ENCODE measurements around the gene NPRL2.

NPRL2 gene

DNA sequence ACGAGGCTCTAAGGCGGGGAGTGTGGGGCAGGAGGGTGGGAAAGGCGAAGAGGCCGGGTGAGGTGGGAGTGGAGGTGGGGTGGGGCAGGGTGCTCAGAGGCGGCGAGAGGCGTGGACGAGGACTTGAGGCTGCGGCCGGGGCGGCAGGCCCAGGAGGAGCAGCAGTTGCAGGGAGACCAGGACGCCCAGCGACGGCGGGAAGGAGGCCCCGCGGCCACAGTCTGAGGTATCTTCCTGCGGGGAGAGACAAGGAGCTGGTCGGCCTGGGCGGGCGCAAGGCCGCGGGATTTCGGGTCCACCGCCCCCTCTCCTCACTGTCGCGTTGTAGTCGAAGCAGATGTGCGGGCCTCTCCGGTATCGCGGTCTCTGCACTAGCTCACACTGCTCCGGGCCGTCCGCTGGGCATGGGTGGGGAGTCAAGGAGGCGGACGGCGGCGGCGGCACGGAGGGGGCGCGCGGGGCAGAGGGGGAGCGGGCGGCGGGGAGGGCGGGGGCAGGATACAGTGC is 14.1 kb upstream of the NPRL2 start:
- no peaks in the 10 kb centered on the region for H3K36me3 Mint-ChIP-seq
- no peaks in the 10 kb centered on the region for H3K9me3 Mint-ChIP-seq
- H3K4me1 Mint-ChIP-seq = peaks cover 13 to 29% of the 10 kb centered on the region in 2 donors
- H3K27ac Mint-ChIP-seq = peak overlapping the region; percentile 85
- peaks cover 3 to 6% of the 10 kb centered on the region in 2 donors for H3K27me3 Mint-ChIP-seq
- ATAC-seq (replicated peaks) (peak; percentile 32 to 39), DNase-seq (peak; percentile 16)
- H3K4me3 Mint-ChIP-seq = peak overlapping the region; percentile 89 to 92

DNA sequence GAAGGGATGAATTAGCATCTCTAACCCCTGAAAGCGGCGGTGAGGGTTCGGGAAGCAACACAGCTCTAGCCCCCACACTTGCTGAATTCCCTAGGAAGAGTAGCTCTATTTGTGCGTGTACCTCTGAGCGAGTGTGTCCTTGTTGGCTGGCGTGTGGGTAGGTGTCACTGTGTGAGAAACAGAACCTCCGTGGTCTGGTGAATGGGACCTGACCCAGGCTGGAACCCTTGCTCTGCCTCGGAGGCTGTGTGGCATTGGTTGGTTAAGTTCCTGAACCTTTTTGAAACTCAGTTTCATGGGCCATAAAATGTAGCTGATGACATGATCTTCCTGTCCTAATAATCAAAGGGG is 9.2 kb upstream of the NPRL2 start:
- H3K4me3 Mint-ChIP-seq = peak overlapping the region; percentile 96 to 99
- no peaks in the 10 kb centered on the region for H3K27me3 Mint-ChIP-seq
- H3K27ac Mint-ChIP-seq = peak overlapping the region; percentile 99
- DNase-seq (no peak), ATAC-seq (replicated peaks) (peak; percentile 24 to 28)
- H3K9me3 Mint-ChIP-seq = no peaks in the 10 kb centered on the region
- H3K36me3 Mint-ChIP-seq = peaks cover 9 to 25% of the 10 kb centered on the region in 2 donors
- peaks cover 40 to 58% of the 10 kb centered on the region in 2 donors for H3K4me1 Mint-ChIP-seq

DNA sequence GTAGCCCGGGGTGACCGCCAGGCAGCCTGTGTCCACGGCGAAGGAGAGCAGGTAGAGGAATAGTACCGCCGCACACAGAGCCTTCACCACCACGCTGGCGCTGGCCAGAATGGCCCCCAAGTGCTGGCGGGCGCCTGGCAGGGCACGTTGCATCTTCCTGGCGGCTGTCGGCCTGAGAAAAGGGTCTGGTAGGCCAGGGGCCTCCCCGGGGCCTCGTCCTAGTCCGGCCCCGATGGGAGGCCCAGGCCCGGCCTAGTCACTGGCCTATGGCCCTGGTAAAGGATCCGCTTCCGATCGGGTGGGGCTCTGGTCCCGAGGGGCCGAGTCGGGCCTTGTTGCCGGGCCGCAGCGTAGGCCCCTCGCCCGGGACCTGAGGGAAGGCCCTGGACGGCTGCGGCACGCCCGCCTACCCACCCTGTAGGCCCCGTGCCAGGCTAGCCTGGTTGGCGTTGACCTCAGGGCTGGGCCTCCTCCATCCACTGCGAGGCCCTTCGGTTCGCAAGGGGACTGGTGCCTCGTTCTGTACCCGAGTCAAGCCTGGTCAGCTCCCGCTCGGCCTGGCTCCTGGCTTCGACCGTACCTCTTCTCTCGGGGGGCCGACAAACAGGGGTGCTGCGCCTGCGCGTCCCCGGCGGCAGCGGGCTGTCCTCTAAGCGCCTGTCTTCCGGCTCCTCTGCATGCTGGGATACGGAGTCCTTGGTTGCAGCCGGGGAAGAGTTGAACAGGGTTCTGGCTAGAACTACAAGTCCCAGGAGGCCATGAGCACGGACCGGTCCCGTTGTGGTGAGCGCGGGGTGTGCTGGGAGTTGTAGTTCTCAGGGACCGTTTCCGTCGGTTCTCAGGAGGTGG is 8.6 kb upstream of the NPRL2 start, which contains the start of gene TMEM115:
TSS of gene TMEM115 (minus strand) at position 611 of the 849 bp plus-strand sequence. CDS start at position 153, 458 bp downstream.
- peak; percentile 100 for ATAC-seq (replicated peaks)
- peaks cover 40 to 53% of the 10 kb centered on the region in 2 donors for H3K4me1 Mint-ChIP-seq
- DNase-seq = peak; percentile 94
- no peaks in the 10 kb centered on the region for H3K9me3 Mint-ChIP-seq
- H3K4me3 Mint-ChIP-seq = peak within 1 kb of the TSS; percentile 96 to 99
- no peaks in the 10 kb centered on the region for H3K27me3 Mint-ChIP-seq
- peaks cover 12 to 30% of the 10 kb centered on the region in 2 donors for H3K36me3 Mint-ChIP-seq
- peak within 1 kb of the TSS; percentile 99 for H3K27ac Mint-ChIP-seq

DNA sequence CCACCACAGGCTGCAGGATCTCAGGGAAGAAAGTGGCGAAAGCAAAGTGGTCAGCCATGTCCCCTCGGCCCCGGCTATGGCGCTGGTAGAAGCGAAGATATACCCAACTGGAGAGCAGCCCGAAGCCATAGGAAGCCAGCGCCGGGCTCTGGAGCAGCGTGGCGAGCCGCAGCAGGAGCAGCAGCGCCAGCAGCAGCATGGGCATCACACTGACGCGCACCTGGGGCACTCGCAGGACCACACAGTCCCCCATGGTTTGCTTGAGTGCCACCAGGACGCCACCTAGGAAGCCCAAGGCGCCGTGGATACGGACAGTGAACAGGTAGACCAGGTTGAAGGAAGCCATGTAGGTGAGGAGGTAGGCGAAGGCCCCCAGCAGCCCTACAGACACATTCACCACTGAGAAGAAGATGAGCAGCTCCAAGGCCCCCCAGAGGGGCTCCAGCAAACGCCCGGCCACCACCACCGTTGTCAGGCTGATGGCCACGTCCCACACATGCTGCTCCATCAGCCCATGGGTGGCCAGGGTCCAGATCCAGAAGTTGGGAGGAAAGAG is 7.9 kb upstream of the NPRL2 start:
- no peak for ATAC-seq (replicated peaks)
- Mint-ChIP-seq H3K36me3 (peaks cover 16 to 31% of the 10 kb centered on the region in 2 donors), H3K27ac (peak overlapping the region; percentile 99), H3K4me3 (peak overlapping the region; percentile 96 to 99), H3K4me1 (peaks cover 40 to 58% of the 10 kb centered on the region in 2 donors), H3K27me3 (no peaks in the 10 kb centered on the region), H3K9me3 (no peaks in the 10 kb centered on the region)
- no peak for DNase-seq

DNA sequence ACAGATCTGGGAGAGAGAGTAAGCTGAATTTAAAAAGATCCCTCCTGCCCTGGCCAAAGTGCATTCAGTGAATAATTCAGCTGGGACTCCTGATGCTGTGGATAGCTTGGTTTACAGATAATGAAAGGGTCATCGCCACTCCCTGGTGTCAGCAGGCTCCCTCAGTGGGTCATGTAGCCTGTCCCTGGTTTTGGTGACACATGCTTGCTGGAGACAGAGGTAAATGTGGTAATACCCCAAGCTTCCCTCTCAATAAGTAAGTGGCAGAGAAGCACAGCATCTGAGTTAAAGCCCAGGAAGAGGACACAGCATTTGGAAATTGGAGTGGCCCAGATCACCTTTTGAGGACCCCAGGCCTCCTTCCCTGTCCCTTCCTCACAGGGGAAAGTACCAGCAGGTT is 6.9 kb upstream of the NPRL2 start:
- Mint-ChIP-seq H3K36me3 (peaks cover 21 to 37% of the 10 kb centered on the region in 2 donors), H3K4me3 (peak overlapping the region; percentile 96 to 99), H3K27ac (no peak overlapping the region), H3K9me3 (no peaks in the 10 kb centered on the region), H3K4me1 (peaks cover 41 to 67% of the 10 kb centered on the region in 2 donors), H3K27me3 (no peaks in the 10 kb centered on the region)
- ATAC-seq (replicated peaks) (no peak), DNase-seq (no peak)

DNA sequence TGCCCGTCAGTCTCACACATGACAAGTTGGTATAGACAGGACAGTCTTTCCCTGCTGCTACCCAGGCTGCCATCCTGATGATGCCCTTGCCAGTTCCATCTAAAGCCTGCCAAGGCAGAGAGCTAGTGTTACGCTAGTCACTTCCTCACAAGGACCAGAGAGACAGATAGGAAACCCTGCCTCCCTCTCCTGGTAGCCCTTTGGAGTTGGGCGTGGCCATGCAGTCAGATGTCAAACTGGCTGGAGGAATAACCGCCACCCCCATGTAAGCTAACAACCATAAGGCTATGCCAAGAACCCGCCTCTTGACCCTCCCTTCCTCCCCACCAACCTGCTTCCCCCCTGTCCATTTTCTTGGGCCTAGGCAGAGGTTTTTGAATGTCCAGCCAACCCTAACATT is 6.0 kb upstream of the NPRL2 start:
- Mint-ChIP-seq H3K36me3 (peaks cover 21 to 37% of the 10 kb centered on the region in 2 donors), H3K27me3 (no peaks in the 10 kb centered on the region), H3K4me3 (peak overlapping the region; percentile 96 to 99), H3K4me1 (peaks cover 42 to 74% of the 10 kb centered on the region in 2 donors), H3K9me3 (no peaks in the 10 kb centered on the region), H3K27ac (no peak overlapping the region)
- no peak for DNase-seq
- no peak for ATAC-seq (replicated peaks)

DNA sequence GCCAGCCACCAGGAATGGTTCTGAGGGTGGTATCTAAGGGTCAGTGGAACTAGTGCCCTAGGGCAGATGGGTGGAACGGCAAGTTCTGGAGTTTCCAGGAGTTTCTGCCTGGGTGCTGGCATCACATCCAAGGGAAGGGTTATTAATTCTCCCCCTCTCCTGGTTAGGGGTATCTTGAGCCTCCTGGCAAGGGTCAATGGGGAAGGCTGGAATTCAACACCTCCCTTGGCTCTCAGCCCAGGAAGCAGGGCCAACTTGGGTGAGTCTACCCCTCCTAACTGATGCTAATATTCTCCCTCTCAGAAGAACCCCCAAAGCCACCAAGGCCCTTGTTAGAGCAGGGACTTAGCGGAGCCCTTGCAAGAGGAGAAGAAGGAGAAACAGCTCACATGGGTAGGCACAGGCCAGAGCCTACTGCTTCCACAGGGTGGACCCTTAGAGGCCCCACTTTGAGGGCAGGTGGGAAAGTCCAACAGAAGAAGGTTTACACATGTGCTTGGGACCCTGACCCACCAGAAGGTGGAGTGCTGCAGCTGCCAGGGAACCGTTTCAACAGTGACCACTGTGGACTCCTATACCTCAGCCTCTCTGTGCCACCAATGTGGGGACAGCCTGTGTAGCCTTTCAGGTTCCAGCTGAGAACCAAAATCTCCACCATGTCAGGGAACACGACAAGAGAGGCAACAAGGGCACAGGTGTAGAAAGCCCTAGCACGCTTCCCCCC is 5.4 kb upstream of the NPRL2 start:
- no peaks in the 10 kb centered on the region for H3K27me3 Mint-ChIP-seq

DNA sequence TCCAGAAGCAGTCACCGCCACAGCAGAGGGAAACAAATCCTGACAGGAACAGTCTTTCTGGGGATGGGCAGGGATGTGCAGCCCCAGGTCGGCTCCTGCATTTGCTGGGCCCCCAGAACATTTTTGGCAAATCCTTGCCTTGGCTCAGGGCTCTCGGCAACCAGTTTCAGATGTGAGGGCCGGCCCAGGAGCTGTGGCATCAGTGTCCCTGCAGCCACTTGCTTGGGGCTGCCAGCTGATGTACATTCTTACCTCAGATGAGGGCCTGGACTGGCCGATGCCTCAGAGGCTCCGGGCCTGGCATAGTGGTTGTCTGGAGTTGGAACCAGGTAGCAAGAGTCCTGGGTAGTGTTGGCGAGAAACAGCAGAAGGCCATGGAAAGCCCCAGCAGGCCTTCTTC is 4.3 kb upstream of the NPRL2 start:
- Mint-ChIP-seq H3K27ac (no peak overlapping the region), H3K9me3 (no peaks in the 10 kb centered on the region), H3K36me3 (peaks cover 23 to 48% of the 10 kb centered on the region in 2 donors), H3K4me3 (no peak overlapping the region), H3K27me3 (no peaks in the 10 kb centered on the region), H3K4me1 (peaks cover 55 to 83% of the 10 kb centered on the region in 2 donors)
- ATAC-seq (replicated peaks) (no peak), DNase-seq (no peak)

More for the DNA sequence above, 5.4 kb upstream of the NPRL2 start:
- H3K4me3 Mint-ChIP-seq = no peak overlapping the region
- H3K36me3 Mint-ChIP-seq = peaks cover 23 to 40% of the 10 kb centered on the region in 2 donors
- peaks cover 48 to 80% of the 10 kb centered on the region in 2 donors for H3K4me1 Mint-ChIP-seq
- DNase-seq = no peak
- no peaks in the 10 kb centered on the region for H3K9me3 Mint-ChIP-seq
- ATAC-seq (replicated peaks) = no peak
- H3K27ac Mint-ChIP-seq = peak overlapping the region; percentile 51

DNA sequence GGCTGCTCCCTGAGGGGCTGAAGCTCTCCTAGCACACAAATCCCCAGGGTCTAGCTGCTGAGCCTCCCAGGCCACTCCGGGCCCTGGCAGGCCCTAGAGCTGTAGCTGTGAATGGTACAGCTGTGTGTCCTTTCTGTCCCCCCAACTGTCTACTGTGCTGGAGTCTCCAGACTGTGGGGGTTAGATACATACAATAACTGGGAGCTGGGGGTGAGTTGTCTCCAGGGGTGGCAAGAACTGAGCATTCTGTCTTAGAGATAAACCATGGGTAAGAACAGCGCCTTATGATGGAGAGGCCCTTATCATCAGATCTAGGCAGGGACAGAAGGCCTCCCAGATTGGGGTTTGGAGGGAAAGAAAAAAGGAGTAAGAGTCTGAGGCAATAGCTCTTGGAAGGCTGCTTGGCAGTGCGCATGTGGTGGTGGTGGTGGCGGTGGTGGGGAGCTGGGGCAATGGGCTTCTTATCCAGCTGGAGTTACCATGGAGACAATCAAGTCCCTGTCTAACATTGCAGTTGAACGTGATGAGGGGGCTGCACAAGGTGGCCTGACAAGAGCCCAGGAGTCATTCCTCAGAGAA is 3.7 kb upstream of the NPRL2 start:
- Mint-ChIP-seq H3K4me1 (peaks cover 52 to 84% of the 10 kb centered on the region in 2 donors), H3K36me3 (peaks cover 23 to 46% of the 10 kb centered on the region in 2 donors), H3K4me3 (no peak overlapping the region), H3K27me3 (no peaks in the 10 kb centered on the region), H3K27ac (peak overlapping the region; percentile 42), H3K9me3 (no peaks in the 10 kb centered on the region)
- ATAC-seq (replicated peaks) (no peak), DNase-seq (no peak)

DNA sequence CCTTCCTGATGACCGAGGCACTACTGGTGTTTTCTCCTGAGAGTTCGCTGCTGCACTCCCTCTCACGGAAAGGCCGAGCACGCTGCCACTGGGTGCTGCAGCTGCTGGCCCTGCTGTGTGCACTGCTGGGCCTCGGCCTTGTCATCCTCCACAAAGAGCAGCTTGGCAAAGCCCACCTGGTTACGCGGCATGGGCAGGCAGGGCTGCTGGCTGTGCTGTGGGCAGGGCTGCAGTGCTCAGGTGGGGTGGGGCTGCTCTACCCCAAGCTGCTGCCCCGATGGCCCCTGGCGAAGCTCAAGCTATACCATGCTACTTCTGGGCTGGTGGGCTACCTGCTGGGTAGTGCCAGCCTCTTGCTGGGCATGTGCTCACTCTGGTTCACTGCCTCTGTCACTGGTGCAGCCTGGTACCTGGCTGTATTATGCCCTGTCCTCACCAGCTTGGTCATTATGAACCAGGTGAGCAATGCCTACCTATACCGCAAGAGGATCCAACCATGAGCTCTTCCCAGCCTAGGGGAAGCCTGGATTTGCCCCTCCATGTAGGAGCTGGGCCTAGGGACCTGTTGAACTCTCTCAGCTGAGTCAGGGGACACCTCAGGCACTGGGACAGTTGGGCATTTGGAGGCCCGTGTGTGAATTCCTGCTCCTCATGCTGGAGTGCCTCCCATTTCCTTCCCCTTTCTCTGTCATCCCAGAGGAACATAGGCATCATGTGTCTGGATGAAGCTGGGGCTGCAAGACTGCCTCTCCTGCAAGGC is 2.9 kb upstream of the NPRL2 start:
- Mint-ChIP-seq H3K27ac (peak overlapping the region; percentile 67), H3K27me3 (no peaks in the 10 kb centered on the region), H3K4me1 (peaks cover 55 to 87% of the 10 kb centered on the region in 2 donors), H3K4me3 (peak overlapping the region in 1 of 2 donors; percentile 37), H3K9me3 (no peaks in the 10 kb centered on the region), H3K36me3 (peaks cover 21 to 45% of the 10 kb centered on the region in 2 donors)
- ATAC-seq (replicated peaks) = no peak
- DNase-seq = no peak

DNA sequence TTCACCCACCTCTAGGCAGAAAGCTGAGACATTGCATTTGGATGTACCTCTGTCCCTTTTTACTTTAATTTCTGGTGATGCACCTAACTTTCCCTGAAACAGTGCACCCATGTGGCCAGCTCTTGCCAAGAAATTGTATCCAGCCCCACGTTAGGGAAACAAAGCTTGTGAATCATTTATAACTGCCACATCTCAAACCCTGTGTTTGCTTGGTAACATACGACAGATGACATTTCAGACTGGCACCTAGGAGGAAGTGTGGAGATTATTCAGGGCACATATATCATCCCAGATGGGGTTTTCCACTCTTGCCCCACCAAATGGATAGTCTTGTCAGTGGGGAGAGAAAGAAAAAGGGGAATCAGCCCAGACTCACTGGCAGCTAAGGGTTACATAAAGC is 2.2 kb upstream of the NPRL2 start:
- ATAC-seq (replicated peaks) (no peak), DNase-seq (no peak)
- peak overlapping the region; percentile 67 for H3K27ac Mint-ChIP-seq
- H3K4me1 Mint-ChIP-seq = peaks cover 55 to 87% of the 10 kb centered on the region in 2 donors
- no peak overlapping the region for H3K4me3 Mint-ChIP-seq
- no peaks in the 10 kb centered on the region for H3K27me3 Mint-ChIP-seq
- H3K36me3 Mint-ChIP-seq = peaks cover 22 to 47% of the 10 kb centered on the region in 2 donors
- no peaks in the 10 kb centered on the region for H3K9me3 Mint-ChIP-seq

DNA sequence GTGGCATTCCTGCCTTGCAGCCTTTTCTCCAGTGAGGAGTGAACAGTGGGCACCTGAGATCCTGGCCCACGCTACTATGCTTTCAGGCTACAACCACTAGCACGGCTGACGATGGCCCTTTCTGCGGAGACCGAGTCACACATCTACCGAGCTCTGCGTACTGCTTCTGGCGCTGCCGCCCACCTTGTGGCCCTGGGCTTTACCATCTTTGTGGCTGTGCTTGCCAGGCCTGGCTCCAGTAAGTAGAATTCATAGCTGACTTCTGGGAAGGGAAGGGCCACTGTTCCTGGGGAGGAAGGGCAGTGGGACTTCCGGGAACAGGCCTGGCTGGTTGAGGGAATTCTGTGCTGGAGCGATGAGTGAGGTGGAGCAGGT is 735 bp upstream of the NPRL2 start:
- H3K36me3 Mint-ChIP-seq = peaks cover 24 to 48% of the 10 kb centered on the region in 2 donors

DNA sequence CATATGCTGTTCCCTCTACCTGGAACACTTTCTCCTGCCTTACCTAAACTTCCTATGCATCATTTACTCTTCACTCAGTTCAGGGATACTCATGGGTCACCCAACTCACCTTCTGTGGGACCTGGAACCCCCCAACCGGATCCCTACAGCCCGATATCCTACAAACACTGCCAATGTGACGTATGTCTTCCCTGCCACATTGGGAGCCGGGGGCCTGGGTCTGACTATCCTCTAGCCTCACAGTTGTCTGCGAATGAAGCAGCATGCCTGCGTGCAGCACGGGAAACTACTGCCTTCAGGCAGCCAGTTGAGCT is 405 bp downstream of the NPRL2 start:
- Mint-ChIP-seq H3K4me1 (peaks cover 44 to 84% of the 10 kb centered on the region in 2 donors), H3K27me3 (no peaks in the 10 kb centered on the region), H3K27ac (peak overlapping the region; percentile 99), H3K4me3 (peak overlapping the region; percentile 85 to 92), H3K9me3 (no peaks in the 10 kb centered on the region), H3K36me3 (peaks cover 24 to 40% of the 10 kb centered on the region in 2 donors)
- no peak for DNase-seq
- ATAC-seq (replicated peaks) = no peak

More for the DNA sequence above, 735 bp upstream of the NPRL2 start:
- DNase-seq (no peak), ATAC-seq (replicated peaks) (no peak)
- Mint-ChIP-seq H3K4me1 (peaks cover 47 to 84% of the 10 kb centered on the region in 2 donors), H3K9me3 (no peaks in the 10 kb centered on the region), H3K4me3 (peak overlapping the region; percentile 85 to 92), H3K27me3 (no peaks in the 10 kb centered on the region), H3K27ac (peak overlapping the region; percentile 99)

All from stimulated activated naive B cell treated with anti-CD40 and anti-IgM and Interleukin-4, amounts not matched to agents 10 μg/mL and 1 μg/mL and 100 μg/mL, for 72 hours (primary cell).